Measurements from ENCODE around the gene ZRANB3.
"Not testable (repeated sequence)": the region's sequence is repeated elsewhere in the genome, so short reads cannot be mapped to it uniquely, and the experiment has no call there.

ZRANB3 gene

DNA sequence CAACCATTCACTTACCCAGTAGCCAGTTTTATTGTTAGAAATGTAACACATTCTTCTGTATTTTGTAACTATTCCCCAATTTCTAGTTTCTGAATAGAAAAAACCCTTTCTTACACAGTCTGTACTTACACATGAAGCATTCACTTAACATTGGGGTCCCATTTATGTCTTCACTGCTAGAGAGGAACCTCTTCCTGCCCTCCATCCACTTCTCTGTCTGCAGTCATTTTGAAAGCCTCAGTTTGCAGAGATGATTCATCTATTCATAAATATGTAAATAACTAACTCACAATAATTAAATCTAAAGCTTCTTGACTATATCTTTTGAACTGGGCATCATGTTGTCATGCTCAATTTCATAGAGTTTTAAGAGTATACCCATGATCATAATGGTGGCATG lies 55.9 kb downstream of the ZRANB3 start:
- DNase-seq: no peak

DNA sequence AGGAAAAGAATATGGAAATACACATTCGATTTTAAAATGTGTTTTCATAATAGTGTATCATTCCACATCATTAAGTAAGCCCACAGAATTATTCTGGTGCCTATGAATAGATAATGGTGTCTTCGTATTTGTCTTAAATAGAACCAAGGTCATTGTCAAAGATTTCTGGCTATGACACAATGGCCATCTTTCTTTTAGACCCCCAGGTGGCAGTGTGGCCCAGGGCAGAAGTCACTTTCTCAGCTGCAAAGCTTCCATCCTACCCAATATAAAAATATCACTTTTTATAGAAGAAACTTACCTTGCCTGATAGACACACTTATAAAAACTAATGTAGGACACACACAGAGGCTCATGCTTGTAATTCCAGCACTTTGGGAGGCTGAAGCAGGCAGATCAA lies 57.5 kb downstream of the ZRANB3 start:
- no peak for DNase-seq

DNA sequence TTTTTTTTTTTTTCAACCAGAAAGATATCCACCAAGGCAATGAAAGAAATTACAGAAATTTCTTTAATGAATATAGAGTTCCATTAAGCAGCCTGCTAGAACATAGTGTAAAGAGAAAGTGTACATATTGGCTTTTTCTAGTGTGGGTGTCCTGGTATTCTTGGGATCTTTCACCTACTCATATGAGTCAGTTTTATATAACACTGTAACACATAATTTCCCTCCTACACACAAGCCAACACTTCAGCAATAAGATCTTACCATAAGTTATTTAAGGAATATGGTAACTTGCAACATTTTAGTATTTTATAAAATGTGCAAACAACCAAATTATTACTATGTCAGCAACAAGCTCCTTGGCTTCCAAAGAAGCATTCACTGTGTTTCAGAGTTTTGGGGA lies 59.9 kb downstream of the ZRANB3 start:
- no peak for DNase-seq

- DNase-seq: no peak
These were observed 73.7 kb downstream of the ZRANB3 start for GRCh38 chr2:135457279-135457678.

- DNase-seq: no peak
These were observed 74.2 kb downstream of the ZRANB3 start for GRCh38 chr2:135456835-135457234.

DNA sequence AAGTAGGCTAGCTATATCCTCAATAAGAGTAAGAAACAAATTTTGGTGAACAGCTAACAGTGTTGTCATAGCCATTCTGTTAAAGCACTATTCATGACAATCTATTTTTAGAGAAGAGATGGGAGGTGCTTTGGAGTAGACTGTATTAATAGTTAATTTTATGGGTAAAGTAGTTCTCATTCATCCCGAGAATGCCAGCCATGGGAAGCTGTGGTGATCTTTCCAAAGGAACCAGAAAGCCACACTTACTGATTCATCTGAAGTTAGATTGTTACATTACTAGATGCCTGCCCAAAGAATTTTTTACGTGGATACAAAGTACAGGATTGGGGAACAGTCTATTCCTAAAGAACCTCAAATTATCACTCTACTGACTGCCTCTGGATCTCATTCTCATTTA lies 74.6 kb downstream of the ZRANB3 start:
- no peak for DNase-seq

- no peak for DNase-seq
These were observed 76.4 kb downstream of the ZRANB3 start for GRCh38 chr2:135454608-135455007.

- not testable (repeated sequence) for DNase-seq
These were observed 78.0 kb downstream of the ZRANB3 start for GRCh38 chr2:135453027-135453426.

DNA sequence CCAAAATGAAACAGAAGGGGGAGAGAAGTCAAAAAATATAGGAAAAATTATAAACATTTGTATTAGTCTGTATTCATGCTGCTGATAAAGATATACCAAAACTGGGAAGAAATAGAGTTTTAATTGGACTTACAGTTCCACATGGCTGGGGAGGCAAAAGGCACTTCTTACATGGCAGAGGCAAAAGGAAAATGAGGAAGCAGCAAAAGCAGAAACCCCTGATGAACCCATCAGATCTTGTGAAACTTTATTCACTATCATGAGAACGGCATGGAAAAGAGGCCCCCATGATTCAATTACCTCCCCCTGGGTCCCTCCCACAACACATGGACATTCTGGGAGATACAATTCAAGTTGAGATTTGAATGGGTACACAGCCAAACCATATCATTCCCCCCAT lies 79.1 kb downstream of the ZRANB3 start:
- DNase-seq: no peak

DNA sequence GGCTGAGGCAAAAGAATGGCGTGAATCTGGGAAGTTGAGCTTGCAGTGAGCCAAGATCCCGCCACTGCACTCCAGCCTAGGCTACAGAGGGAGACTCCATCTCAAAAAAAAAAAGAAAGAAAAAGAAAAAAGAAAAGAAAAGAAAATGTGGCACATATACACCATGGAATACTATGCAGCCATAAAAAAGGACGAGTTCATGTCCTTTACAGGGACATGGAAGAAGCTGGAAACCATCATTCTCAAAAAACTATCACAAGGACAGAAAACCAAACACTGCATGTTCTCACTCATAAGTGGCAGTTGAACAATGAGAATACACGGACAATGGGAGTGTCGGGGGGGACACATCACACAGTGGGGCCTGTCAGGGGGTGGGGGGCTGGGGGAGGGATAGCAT lies 88.0 kb downstream of the ZRANB3 start:
- not testable (repeated sequence) for DNase-seq

DNA sequence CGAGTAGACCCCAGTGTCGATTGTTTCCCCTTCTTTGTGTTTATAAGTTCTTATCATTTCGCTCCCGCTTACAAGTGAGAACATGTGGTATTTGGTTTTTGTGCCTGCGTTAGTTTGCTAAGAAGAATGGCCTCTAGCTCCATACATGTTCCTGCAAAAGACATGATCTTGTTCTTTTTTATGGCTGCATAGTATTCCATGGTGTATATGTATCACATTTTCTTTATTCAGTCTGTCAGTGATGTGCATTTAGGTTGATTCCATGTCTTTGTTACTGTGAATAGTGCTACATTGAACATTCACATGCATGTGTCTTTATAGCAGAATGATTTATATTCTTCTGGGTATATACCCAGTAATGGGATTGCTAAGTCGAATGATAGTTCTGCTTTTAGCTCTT lies 95.9 kb downstream of the ZRANB3 start:
- not testable (repeated sequence) for DNase-seq

- no peak for DNase-seq
These were observed 106.2 kb downstream of the ZRANB3 start for GRCh38 chr2:135424849-135425248.

GRCh38 chr2:135422898-135423297 lies 108.1 kb downstream of the ZRANB3 start:
- no peak for DNase-seq

GRCh38 chr2:135411646-135412045 lies 119.4 kb downstream of the ZRANB3 start:
- no peak for DNase-seq

DNA sequence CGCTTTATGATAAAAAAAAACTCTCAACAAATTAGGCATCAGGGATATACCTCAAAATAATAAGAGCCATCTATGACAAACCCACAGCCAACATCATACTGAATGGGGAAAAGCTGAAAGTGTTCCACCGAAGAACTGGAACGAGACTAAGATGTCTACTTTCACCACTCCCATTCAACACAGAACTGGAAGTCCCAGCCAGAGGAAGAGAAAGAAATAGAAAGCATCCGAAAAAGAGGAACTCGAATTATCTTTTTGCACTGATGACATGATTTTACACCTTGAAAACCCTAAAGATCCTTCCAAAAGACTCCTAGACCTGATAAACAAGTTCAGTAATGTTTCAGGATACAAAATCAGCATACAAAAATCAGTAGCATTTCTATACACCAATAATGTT lies 121.6 kb downstream of the ZRANB3 start:
- no peak for DNase-seq

- not testable (repeated sequence) for DNase-seq
These were observed 134.8 kb downstream of the ZRANB3 start for GRCh38 chr2:135396259-135396658.

DNA sequence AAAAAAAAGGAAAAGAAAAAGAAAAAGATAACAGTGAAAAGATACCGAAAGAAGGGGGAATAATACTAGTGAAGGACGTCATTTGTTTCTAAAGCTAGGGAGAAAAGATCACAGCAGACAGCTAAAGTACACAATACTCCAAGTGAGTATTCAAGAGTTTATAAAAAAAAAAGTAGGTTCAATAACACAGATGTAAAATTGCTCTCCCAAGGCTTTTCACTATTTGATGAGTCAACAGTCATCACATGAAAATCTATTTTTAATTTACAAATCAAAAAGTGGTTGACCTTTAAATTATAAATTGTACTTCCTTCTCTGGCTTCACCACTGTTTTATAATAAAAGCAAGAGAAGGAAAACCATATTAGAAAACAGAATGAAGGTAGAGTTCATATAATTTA lies 144.0 kb downstream of the ZRANB3 start:
- DNase-seq: no peak

DNA sequence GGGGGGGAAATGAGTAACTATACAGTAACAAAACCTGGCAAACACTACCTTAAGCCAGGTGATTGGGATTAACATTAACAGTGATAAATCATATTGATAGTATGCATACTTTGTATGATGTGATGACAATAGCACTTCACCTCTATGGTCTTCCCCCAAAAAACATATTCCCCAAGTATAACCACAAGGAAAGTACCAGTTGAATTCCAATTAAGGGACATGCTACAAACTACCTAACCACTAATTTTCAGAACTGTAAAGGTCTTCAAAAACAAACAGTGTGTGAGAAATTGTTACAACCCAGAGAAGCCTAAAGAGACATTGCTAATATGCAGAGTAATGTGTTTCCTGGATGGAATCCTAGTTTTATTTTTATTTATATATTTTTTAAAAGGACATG lies 152.4 kb downstream of the ZRANB3 start:
- DNase-seq: no peak

- no peak for DNase-seq
These were observed 157.3 kb downstream of the ZRANB3 start for GRCh38 chr2:135373702-135374101.

DNA sequence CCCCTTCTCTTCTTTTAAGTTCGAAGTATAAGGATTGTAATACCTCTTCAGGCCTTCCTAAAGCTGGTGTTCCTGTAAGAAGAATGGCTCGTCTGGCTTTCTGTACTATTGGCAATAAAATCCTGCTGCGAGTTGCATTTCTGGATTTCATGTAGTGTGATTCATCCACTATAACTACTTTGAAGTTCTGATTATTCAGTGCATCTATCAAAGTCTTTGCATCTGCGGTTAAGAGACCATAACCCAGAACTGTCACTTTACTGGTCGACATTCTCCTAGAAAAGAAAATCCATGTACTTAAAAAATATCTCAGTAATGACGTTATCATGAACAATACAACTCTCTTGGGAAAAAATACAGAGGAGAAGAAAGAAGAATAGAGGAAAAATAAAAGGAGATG lies 181.1 kb downstream of the ZRANB3 start:
- DNase-seq: no peak

- DNase-seq: not testable (repeated sequence)
These were observed 182.8 kb downstream of the ZRANB3 start for GRCh38 chr2:135348096-135348704.

GRCh38 chr2:135337071-135337470 lies 193.9 kb downstream of the ZRANB3 start:
- no peak for DNase-seq

GRCh38 chr2:135335256-135335655 lies 195.8 kb downstream of the ZRANB3 start:
- DNase-seq: no peak

DNA sequence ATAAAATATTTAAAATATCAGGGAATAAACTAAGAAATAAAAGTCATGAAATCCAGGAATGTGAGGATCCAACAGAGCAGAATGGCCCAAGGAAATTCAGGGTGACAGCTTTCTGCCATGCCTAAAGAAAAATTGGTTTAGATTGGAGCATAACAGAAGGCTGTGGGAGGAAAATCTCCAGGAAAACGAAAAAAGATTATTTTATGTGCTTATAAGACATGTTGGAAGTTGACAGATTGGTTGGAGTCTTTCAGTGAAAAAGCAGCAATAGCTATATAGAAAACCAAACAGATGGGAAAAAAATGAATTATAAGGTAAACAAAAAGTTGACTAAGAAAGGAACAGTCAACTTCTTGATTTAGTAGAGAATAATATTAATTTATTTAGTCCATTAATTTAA lies 203.9 kb downstream of the ZRANB3 start:
- no peak for DNase-seq

DNA sequence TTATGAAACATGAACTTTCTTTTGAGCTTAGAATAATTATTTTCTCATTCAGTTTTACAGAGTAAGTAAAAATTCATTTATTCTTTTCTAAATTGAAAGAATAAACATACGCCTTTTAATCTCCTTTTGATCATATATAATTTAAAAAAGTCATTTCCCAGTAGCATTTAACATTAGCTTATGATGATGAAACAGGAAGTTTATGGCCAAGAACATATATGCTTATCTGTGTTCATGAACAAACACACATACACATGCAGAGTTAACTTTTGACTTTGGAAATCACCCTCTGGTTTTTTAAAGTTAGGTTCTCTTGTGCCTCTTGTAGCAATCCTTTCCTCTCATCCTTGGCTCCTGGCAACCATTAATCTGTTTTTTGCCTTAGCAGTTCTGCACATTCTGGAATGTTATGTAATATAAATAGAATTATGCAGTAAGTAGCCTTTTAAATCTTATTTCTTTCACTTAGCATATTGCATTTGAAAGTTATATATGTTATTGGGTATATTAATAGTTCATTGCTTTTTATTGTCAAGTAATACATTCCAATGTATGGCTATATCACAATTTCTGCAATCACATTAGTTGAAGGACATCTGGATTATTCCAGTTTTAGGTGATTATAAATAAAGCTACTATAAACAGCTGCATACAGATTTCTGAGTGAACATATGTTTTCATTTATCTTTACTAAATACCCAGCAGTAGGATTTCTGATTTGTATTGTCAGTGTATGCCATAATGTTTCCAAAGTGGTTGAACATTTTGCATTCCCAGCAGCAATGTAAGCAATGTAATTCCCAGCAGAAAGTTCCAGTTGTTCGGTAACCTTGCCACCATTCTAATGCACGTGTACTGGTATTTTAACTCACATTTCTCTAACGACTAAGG lies 210.3 kb downstream of the ZRANB3 start:
- no peak for DNase-seq

Measured in NCI-H1105 treated with DMSO at 0.1 percent for 48 hours (cell line).